ENCODE results near the gene ZDHHC12.

DNA sequence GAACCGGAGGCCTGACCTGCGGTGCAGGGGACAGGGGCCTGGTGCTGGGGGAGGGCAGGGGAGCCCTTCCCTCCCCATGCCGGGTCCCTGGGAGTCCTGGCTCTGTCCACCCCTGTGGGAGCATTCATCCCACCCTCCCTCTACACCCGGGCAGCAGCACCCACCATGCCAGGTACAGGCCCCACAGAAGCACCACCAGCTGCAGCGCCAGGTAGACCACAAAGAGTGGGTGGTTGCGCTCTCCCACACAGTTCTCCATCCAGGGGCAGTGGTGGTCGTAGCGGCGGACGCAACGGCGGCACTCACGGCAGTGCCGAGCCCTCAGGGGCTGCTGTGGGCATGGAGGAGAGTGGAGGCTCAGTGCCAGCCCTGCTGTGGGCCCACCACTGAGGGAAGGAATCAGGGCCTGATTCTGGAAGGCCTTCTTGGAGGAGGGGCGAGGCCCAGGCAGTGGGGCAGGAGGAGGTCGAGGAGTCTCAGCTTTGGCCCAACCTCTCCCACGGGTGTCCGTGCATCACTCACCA, 2.4 kb downstream of the ZDHHC12 start:
- TF ChIP-seq POLR2A (IDR thresholded peaks at IDR 0.05; ENCODE audit: low read length) (no peak), RAD21 (conservative IDR thresholded peaks at IDR 0.05 in 1 of 2, IDR thresholded peaks at IDR 0.05 in 1 of 2) (no peak), EP300 (IDR thresholded peaks at IDR 0.05) (no peak), ZC3H11A (IDR thresholded peaks at IDR 0.05) (no peak), JUN (IDR thresholded peaks at IDR 0.05) (no peak), FOSL2 (IDR thresholded peaks at IDR 0.05) (no peak), FOSL2 (CRISPR knock-in tag; IDR thresholded peaks at IDR 0.05) (no peak), KDM5A (IDR thresholded peaks at IDR 0.05) (no peak), CEBPB (IDR thresholded peaks at IDR 0.05) (no peak)
- TF ChIP-seq, protein P1, sequence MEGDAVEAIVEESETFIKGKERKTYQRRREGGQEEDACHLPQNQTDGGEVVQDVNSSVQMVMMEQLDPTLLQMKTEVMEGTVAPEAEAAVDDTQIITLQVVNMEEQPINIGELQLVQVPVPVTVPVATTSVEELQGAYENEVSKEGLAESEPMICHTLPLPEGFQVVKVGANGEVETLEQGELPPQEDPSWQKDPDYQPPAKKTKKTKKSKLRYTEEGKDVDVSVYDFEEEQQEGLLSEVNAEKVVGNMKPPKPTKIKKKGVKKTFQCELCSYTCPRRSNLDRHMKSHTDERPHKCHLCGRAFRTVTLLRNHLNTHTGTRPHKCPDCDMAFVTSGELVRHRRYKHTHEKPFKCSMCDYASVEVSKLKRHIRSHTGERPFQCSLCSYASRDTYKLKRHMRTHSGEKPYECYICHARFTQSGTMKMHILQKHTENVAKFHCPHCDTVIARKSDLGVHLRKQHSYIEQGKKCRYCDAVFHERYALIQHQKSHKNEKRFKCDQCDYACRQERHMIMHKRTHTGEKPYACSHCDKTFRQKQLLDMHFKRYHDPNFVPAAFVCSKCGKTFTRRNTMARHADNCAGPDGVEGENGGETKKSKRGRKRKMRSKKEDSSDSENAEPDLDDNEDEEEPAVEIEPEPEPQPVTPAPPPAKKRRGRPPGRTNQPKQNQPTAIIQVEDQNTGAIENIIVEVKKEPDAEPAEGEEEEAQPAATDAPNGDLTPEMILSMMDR (IDR thresholded peaks at IDR 0.05), result no peak
- TF ChIP-seq, protein P2, sequence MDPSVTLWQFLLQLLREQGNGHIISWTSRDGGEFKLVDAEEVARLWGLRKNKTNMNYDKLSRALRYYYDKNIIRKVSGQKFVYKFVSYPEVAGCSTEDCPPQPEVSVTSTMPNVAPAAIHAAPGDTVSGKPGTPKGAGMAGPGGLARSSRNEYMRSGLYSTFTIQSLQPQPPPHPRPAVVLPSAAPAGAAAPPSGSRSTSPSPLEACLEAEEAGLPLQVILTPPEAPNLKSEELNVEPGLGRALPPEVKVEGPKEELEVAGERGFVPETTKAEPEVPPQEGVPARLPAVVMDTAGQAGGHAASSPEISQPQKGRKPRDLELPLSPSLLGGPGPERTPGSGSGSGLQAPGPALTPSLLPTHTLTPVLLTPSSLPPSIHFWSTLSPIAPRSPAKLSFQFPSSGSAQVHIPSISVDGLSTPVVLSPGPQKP (IDR thresholded peaks at IDR 0.05; ENCODE audit: low read depth, low read length), result no peak
